GM19463 (cell line): ENCODE measurements around the gene OR14C36.
"Not testable (repeated sequence)": the region's sequence is repeated elsewhere in the genome, so short reads cannot be mapped to it uniquely, and the experiment has no call there.

ENCODE experiments used
- ATAC-seq: cut with Tn5 transposase; IDR thresholded peaks from one replicate; pipeline ENCODE4 v1.9.1; 2021; ENCODE audit warnings: mild to moderate bottlenecking, moderate library complexity; ENCODE audit not compliant: unreplicated experiment

OR14C36 gene

GRCh38 chr1:248348475-248348874 is at the start of gene OR14C36:
OR14C36 (plus strand) TSS chr1:248348775; CDS start chr1:248348775, 0 bp downstream.
- ATAC-seq: no peak

- ATAC-seq: no peak
Observed at GRCh38 chr1:248303324-248303723, 45.3 kb upstream of the OR14C36 start, which contains the start of gene OR2T12. OR2T12 (minus strand) TSS chr1:248303424; CDS start chr1:248295578, 7,846 bp downstream.

- not testable (repeated sequence) for ATAC-seq
Observed at GRCh38 chr1:248305672-248306071, 42.9 kb upstream of the OR14C36 start.

- ATAC-seq: no peak
Observed at GRCh38 chr1:248306103-248306502, 42.5 kb upstream of the OR14C36 start.

GRCh38 chr1:248306740-248307139 is 41.8 kb upstream of the OR14C36 start:
- ATAC-seq: not testable (repeated sequence)

GRCh38 chr1:248316796-248317195 is 31.8 kb upstream of the OR14C36 start:
- no peak for ATAC-seq

GRCh38 chr1:248324468-248324867 is 24.1 kb upstream of the OR14C36 start, which contains the start of gene OR2M7:
OR2M7 (minus strand) TSS chr1:248324568; CDS start chr1:248324568, 0 bp downstream.
- no peak for ATAC-seq

GRCh38 chr1:248343451-248343850 is 5.1 kb upstream of the OR14C36 start:
- ATAC-seq: no peak

GRCh38 chr1:248359415-248359814 is 10.8 kb downstream of the OR14C36 start:
- no peak for ATAC-seq

- no peak for ATAC-seq
Observed at GRCh38 chr1:248361121-248361715, 12.6 kb downstream of the OR14C36 start, which contains the start of gene OR2T4. OR2T4 (plus strand) TSS chr1:248361665; CDS start chr1:248361665, 0 bp downstream.

- ATAC-seq: no peak
Observed at GRCh38 chr1:248366609-248367008, 18.0 kb downstream of the OR14C36 start.

GRCh38 chr1:248372394-248372793 is 23.8 kb downstream of the OR14C36 start:
- ATAC-seq: no peak

GRCh38 chr1:248373761-248374160 is 25.2 kb downstream of the OR14C36 start:
- ATAC-seq: no peak

GRCh38 chr1:248375446-248375845 is 26.9 kb downstream of the OR14C36 start, which contains the start of gene OR2T6:
OR2T6 (plus strand) TSS chr1:248375746; CDS start chr1:248387609, 11,863 bp downstream.
- ATAC-seq: no peak

- ATAC-seq: no peak
Observed at GRCh38 chr1:248376916-248377315, 28.3 kb downstream of the OR14C36 start.

GRCh38 chr1:248380854-248381253 is 32.3 kb downstream of the OR14C36 start:
- no peak for ATAC-seq

- ATAC-seq: no peak
Observed at GRCh38 chr1:248388426-248388825, 39.9 kb downstream of the OR14C36 start.

- ATAC-seq: no peak
Observed at GRCh38 chr1:248393050-248393449, 44.5 kb downstream of the OR14C36 start.
